K562 (cell line): ENCODE measurements around the gene ODAD3.

ENCODE experiments used
- BHLHE40 ChIP-seq: IDR thresholded peaks from 2 replicates; pipeline ENCODE4 v1.6.1; 2011; ENCODE audit warnings: low read length, improper control_type of control experiment
- COPS2 ChIP-seq: fragments of 450-650 bp; conservative IDR thresholded peaks from 2 replicates; pipeline ENCODE4 v1.6.1; 2016; ENCODE audit warnings: mild to moderate bottlenecking, moderate library complexity
- DMBX1 ChIP-seq: fragments of 250-450 bp; sonication (Bioruptor Pico); IDR thresholded peaks from 2 replicates; pipeline ENCODE4 v1.8.0; 2022; ENCODE audit warnings: inconsistent platforms, mild to moderate bottlenecking, moderate library complexity, borderline replicate concordance
- JUNB ChIP-seq: fragments of 450-650 bp; formaldehyde crosslinking; conservative IDR thresholded peaks from 2 replicates; pipeline ENCODE4 v1.4.0; 2020; ENCODE audit warnings: mild to moderate bottlenecking
- POLR2A ChIP-seq: fragments of 450-650 bp; conservative IDR thresholded peaks from 2 replicates; pipeline ENCODE4 v1.6.1; 2016
- PRMT5 ChIP-seq: sonication (generic); formaldehyde crosslinking; IDR thresholded peaks from 2 replicates; pipeline ENCODE4 v1.5.0; 2020; ENCODE audit warnings: missing genetic modification reagents
- SIX5 ChIP-seq, 2 experiments: IDR thresholded peaks; 2 replicates each; pipeline ENCODE4 v1.6.1; 2011; ENCODE audit warnings: low read length in 2 of 2, borderline replicate concordance in 1 of 2, low read depth in 1 of 2, mild to moderate bottlenecking in 1 of 2, moderate library complexity in 1 of 2; ENCODE audit not compliant: insufficient read depth in 1 of 2
- TF ChIP-seq, protein P1 (sequence below), 3 experiments: IDR thresholded peaks in 2 of 3; conservative IDR thresholded peaks in 1 of 3; 2 replicates each; pipeline ENCODE4 v1.5.1; 2011 to 2012; ENCODE audit warnings: low read length in 3 of 3, mild to moderate bottlenecking in 3 of 3, control low read depth in 2 of 3, improper control_type of control experiment in 1 of 3, inconsistent platforms in 1 of 3, low read depth in 1 of 3, mixed read lengths in 1 of 3, moderate library complexity in 1 of 3; ENCODE audit not compliant: insufficient read depth in 2 of 3

DNA sequence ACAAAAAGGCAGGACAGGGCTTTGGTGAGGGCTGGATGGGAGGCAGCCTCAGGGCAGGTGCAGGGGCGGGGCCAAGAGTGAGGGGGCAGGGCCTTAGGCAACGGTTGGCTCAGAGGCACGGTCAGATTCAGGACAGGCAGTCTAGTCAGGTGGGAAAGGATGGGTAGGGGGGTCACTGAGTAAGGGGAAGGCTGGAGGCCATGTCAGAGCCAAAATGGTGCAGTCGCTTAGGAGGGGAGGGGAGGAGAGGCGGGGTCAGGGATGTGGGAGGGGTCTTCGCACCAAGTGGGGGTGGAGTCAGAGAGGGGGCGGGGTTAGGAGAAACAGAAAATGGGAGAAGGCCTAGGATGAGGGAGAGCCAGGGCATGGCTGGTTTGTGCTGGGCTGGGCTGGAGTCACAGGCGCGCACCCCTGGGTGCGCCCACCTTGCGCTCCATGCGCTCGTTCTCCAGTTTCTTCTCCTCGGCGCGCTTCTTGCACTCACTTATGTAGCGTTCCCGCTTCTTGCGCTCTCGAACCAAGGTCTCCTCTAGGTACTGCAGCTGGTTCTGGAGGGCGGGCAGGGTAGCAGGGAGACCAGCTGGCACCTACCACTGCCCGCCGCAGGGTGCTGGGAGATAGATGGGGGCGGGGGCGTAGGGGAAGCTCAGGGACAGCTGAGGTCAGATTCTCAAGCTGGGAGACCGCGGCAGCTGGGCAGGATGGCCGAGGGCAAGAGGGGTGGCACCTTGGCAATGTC lies 9.0 kb downstream of the ODAD3 start:
- TF ChIP-seq POLR2A (no peak), BHLHE40 (no peak), DMBX1 (CRISPR knock-in tag) (no peak), COPS2 (no peak), SIX5 (IDR thresholded peaks at IDR 0.05; ENCODE audit: borderline replicate concordance in 1 of 2, insufficient read depth in 1 of 2, low read depth in 1 of 2, low read length in 2 of 2) (no peak), JUNB (no peak), PRMT5 (CRISPR knock-in tag) (no peak)
- TF ChIP-seq, protein P1, sequence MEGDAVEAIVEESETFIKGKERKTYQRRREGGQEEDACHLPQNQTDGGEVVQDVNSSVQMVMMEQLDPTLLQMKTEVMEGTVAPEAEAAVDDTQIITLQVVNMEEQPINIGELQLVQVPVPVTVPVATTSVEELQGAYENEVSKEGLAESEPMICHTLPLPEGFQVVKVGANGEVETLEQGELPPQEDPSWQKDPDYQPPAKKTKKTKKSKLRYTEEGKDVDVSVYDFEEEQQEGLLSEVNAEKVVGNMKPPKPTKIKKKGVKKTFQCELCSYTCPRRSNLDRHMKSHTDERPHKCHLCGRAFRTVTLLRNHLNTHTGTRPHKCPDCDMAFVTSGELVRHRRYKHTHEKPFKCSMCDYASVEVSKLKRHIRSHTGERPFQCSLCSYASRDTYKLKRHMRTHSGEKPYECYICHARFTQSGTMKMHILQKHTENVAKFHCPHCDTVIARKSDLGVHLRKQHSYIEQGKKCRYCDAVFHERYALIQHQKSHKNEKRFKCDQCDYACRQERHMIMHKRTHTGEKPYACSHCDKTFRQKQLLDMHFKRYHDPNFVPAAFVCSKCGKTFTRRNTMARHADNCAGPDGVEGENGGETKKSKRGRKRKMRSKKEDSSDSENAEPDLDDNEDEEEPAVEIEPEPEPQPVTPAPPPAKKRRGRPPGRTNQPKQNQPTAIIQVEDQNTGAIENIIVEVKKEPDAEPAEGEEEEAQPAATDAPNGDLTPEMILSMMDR (IDR thresholded peaks at IDR 0.05 in 2 of 3, conservative IDR thresholded peaks at IDR 0.05 in 1 of 3; ENCODE audit: insufficient read depth in 2 of 3, low read depth in 1 of 3, low read length in 3 of 3): no peak
